IMR-90 (cell line): ENCODE measurements around the gene SPATC1L. TPM values are rescaled to one million over a fixed set of nuclear protein-coding genes. Genes with fewer than 3 reads are reported as not detected.
A peak's percentile ranks its signal among the peaks of the same experiment; 100 is the strongest.

Experiments used
- ATAC-seq: fragments of 200-7000 bp; cut with Tn5 transposase; 2 replicates; pipeline ENCODE4 v1.9.1; 2020; ENCODE audit warnings: low read depth, mild to moderate bottlenecking, moderate library complexity
- BruUV-seq: library from RNA; stranded (reverse); fragments of 400-500 nt; replicated peaks from 2 replicates; lab custom pipeline; 2021; lab: Mats Ljungman, UMichigan
- CTCF ChIA-PET: fragments of 300-600 bp; formaldehyde crosslinking; extraction: SDS; loops from one replicate; lab custom pipeline; 2021; ENCODE audit warnings: antibody characterized with exemption; lab: Yijun Ruan, JAX
- POLR2A ChIA-PET: fragments of 300-600 bp; sonication (Branson Sonifier 250); formaldehyde crosslinking; loops from one replicate; lab custom pipeline; 2022; ENCODE audit warnings: antibody characterized with exemption; ENCODE audit not compliant: unreplicated experiment; lab: Charles Lee
- DNase-seq: peaks from one replicate; pipeline ENCODE4 v3.0.0; 2013
- H2AFZ ChIP-seq: replicated peaks from 2 replicates; pipeline ENCODE3; 2013; ENCODE audit warnings: low read length, mild to moderate bottlenecking; ENCODE audit not compliant: poor library complexity
- H2AK5ac ChIP-seq: 2 replicates; pipeline ENCODE4 v1.6.1; 2013; ENCODE audit warnings: low read depth, low read length, inconsistent platforms
- H2AK9ac ChIP-seq: replicated peaks from 2 replicates; pipeline ENCODE3; 2013; ENCODE audit warnings: mild to moderate bottlenecking, low read depth, low read length, moderate library complexity; ENCODE audit not compliant: poor library complexity
- H2BK120ac ChIP-seq: 2 replicates; pipeline ENCODE4 v1.6.1; 2013; ENCODE audit warnings: low read depth, low read length, inconsistent platforms
- H2BK15ac ChIP-seq: 3 replicates; pipeline ENCODE4 v1.6.1; 2013; ENCODE audit warnings: low read depth, low read length, inconsistent platforms
- H2BK20ac ChIP-seq: 2 replicates; pipeline ENCODE4 v1.6.1; 2013; ENCODE audit warnings: low read depth, mild to moderate bottlenecking, inconsistent platforms, low read length, moderate library complexity
- H2BK5ac ChIP-seq: 2 replicates; pipeline ENCODE4 v1.6.1; 2013; ENCODE audit warnings: mild to moderate bottlenecking, low read depth, low read length, inconsistent platforms; ENCODE audit not compliant: poor library complexity, severe bottlenecking
- H3K14ac ChIP-seq: replicated peaks from 2 replicates; pipeline ENCODE4 v1.6.1; 2013; ENCODE audit warnings: low read depth, low read length, inconsistent platforms
- H3K18ac ChIP-seq: 2 replicates; pipeline ENCODE4 v1.6.1; 2013; ENCODE audit warnings: low read depth, low read length, control low read depth
- H3K23ac ChIP-seq: 2 replicates; pipeline ENCODE4 v1.6.1; 2013; ENCODE audit warnings: low read depth, low read length, inconsistent platforms
- H3K27ac ChIP-seq: 2 replicates; pipeline ENCODE4 v1.5.1; 2013; ENCODE audit warnings: mild to moderate bottlenecking, control low read depth, low read length; ENCODE audit not compliant: insufficient read depth
- H3K27me3 ChIP-seq: 2 replicates; pipeline ENCODE4 v1.6.1; 2013; ENCODE audit warnings: low read length; ENCODE audit not compliant: control insufficient read depth, insufficient read depth
- H3K36me3 ChIP-seq: 2 replicates; pipeline ENCODE4 v1.6.1; 2013; ENCODE audit warnings: low read length, mixed read lengths; ENCODE audit not compliant: control insufficient read depth, insufficient read depth
- H3K4ac ChIP-seq: 2 replicates; pipeline ENCODE4 v1.6.1; 2013; ENCODE audit warnings: low read depth, low read length, inconsistent platforms
- H3K4me1 ChIP-seq: 2 replicates; pipeline ENCODE4 v1.6.1; 2013; ENCODE audit warnings: low read length, mixed read lengths; ENCODE audit not compliant: control insufficient read depth, insufficient read depth
- H3K4me2 ChIP-seq: 2 replicates; pipeline ENCODE4 v1.6.1; 2013; ENCODE audit warnings: low read depth, mild to moderate bottlenecking, control low read depth, low read length, moderate library complexity
- H3K4me3 ChIP-seq: 2 replicates; pipeline ENCODE4 v1.5.1; 2013; ENCODE audit warnings: low read depth, mild to moderate bottlenecking, control low read depth, low read length, moderate library complexity; ENCODE audit not compliant: insufficient read depth
- H3K56ac ChIP-seq: 2 replicates; pipeline ENCODE4 v1.6.1; 2013; ENCODE audit warnings: low read length, inconsistent platforms; ENCODE audit not compliant: insufficient read depth; ENCODE audit errors: extremely low read depth
- H3K79me1 ChIP-seq, 2 experiments: 2 replicates each; pipeline ENCODE4 v1.6.1; 2013; ENCODE audit warnings: low read length in 2 of 2, inconsistent platforms in 1 of 2, low read depth in 1 of 2
- H3K9ac ChIP-seq: 2 replicates; pipeline ENCODE4 v1.6.1; 2013; ENCODE audit warnings: low read depth, low read length, control low read depth
- H3K9me1 ChIP-seq: 2 replicates; pipeline ENCODE4 v1.6.1; 2013; ENCODE audit warnings: low read length, inconsistent platforms; ENCODE audit not compliant: insufficient read depth
- H3K9me3 ChIP-seq: 2 replicates; pipeline ENCODE4 v1.6.1; 2013; ENCODE audit warnings: low read length; ENCODE audit not compliant: control insufficient read depth, insufficient read depth
- H4K20me1 ChIP-seq: 2 replicates; pipeline ENCODE4 v1.6.1; 2013; ENCODE audit warnings: low read length, inconsistent platforms; ENCODE audit not compliant: insufficient read depth
- H4K5ac ChIP-seq: 2 replicates; pipeline ENCODE4 v1.6.1; 2013; ENCODE audit warnings: mild to moderate bottlenecking, low read depth, low read length, control low read depth
- H4K8ac ChIP-seq, 2 experiments: 2 replicates each; pipeline ENCODE4 v1.6.1; 2013; ENCODE audit warnings: low read depth in 2 of 2, low read length in 2 of 2, control low read depth in 1 of 2, inconsistent platforms in 1 of 2
- H4K91ac ChIP-seq: 2 replicates; pipeline ENCODE4 v1.6.1; 2013; ENCODE audit warnings: low read depth, low read length, inconsistent platforms; ENCODE audit not compliant: insufficient read depth
- BHLHE40 ChIP-seq: fragments of 150-350 bp; IDR thresholded peaks from 2 replicates; pipeline ENCODE4 v1.6.1; 2016; ENCODE audit warnings: mild to moderate bottlenecking, low read depth, low read length
- CEBPB ChIP-seq: IDR thresholded peaks from 2 replicates; pipeline ENCODE4 v1.6.1; 2012; ENCODE audit warnings: low read depth, low read length, improper control_type of control experiment
- CHD1 ChIP-seq: IDR thresholded peaks from 2 replicates; pipeline ENCODE4 v1.6.1; 2012; ENCODE audit warnings: low read depth, low read length, improper control_type of control experiment
- CTCF ChIP-seq: conservative IDR thresholded peaks from 2 replicates; pipeline ENCODE4 v1.5.1; 2012; ENCODE audit warnings: mild to moderate bottlenecking, low read depth, low read length, improper control_type of control experiment
- ELK1 ChIP-seq: fragments of 150-350 bp; IDR thresholded peaks from 2 replicates; pipeline ENCODE4 v1.6.1; 2016; ENCODE audit warnings: low read depth, mild to moderate bottlenecking, low read length, moderate library complexity, borderline replicate concordance
- FOS ChIP-seq: fragments of 150-350 bp; IDR thresholded peaks from 2 replicates; pipeline ENCODE4 v1.6.1; 2016; ENCODE audit warnings: low read depth, low read length
- MAFK ChIP-seq: IDR thresholded peaks from 2 replicates; pipeline ENCODE4 v1.6.1; 2012; ENCODE audit warnings: low read depth, low read length, improper control_type of control experiment
- MAZ ChIP-seq: IDR thresholded peaks from 2 replicates; pipeline ENCODE4 v1.6.1; 2012; ENCODE audit warnings: low read depth, mild to moderate bottlenecking, low read length, improper control_type of control experiment, moderate library complexity, borderline replicate concordance
- NFE2L2 ChIP-seq: fragments of 150-350 bp; IDR thresholded peaks from 2 replicates; pipeline ENCODE4 v1.6.1; 2016; ENCODE audit warnings: low read depth, mild to moderate bottlenecking, low read length
- POLR2A ChIP-seq: IDR thresholded peaks from 2 replicates; pipeline ENCODE4 v1.6.1; 2012; ENCODE audit warnings: mild to moderate bottlenecking, low read depth, low read length
- RAD21 ChIP-seq: IDR thresholded peaks from 2 replicates; pipeline ENCODE4 v1.6.1; 2012; ENCODE audit warnings: low read length, improper control_type of control experiment
- RCOR1 ChIP-seq: IDR thresholded peaks from 2 replicates; pipeline ENCODE4 v1.6.1; 2012; ENCODE audit warnings: mild to moderate bottlenecking, low read length, improper control_type of control experiment; ENCODE audit not compliant: insufficient replicate concordance
- SMC3 ChIP-seq: fragments of 150-350 bp; IDR thresholded peaks from 2 replicates; pipeline ENCODE4 v1.6.1; 2016; ENCODE audit warnings: low read depth, mild to moderate bottlenecking, antibody characterized with exemption, low read length, moderate library complexity
- WGBS, 2 experiments: methylation state at CpG; one replicate each; pipeline versions ENCODE4 v1.1.5 to v1.1.7; 2013; ENCODE audit warnings: missing lambda C conversion rate in 2 of 2; ENCODE audit not compliant: insufficient read length in 1 of 2; ENCODE audit errors: extremely low coverage in 2 of 2; 5-methylcytosine and 5-hydroxymethylcytosine counted together
- dilution Hi-C: fragments of 300-500 bp; cut with HindIII; formaldehyde crosslinking; loops from one replicate; pipeline ENCODE4 v1.14.3; 2018; ENCODE audit warnings: low sequenced_read_pairs; ENCODE audit not compliant: unreplicated experiment
- in situ Hi-C: fragments of 300-500 bp; cut with MboI; formaldehyde crosslinking; loops from 3 replicates; pipeline ENCODE4 v1.14.3; 2019; ENCODE audit warnings: low sequenced_read_pairs, inconsistent platforms, mixed read lengths
- intact Hi-C: fragments of 100-400 bp; cut with micrococcal nuclease; formaldehyde crosslinking; loops from 2 replicates; pipeline ENCODE4 v1.10.0; 2022
- polyA plus RNA-seq, 3 experiments: library from polyadenylated mRNA; depleted of rRNA; stranded (reverse); fragments of >200 nt; gene quantifications; 2 replicates each; pipeline ENCODE4 v1.2.3, GENCODE V29; 2012; ENCODE audit warnings: low replicate concordance in 1 of 3
- total RNA-seq: library from RNA; depleted of rRNA; stranded (reverse); fragments of >200 nt; gene quantifications from 2 replicates; pipeline ENCODE4 v1.2.3, GENCODE V29; 2012

SPATC1L gene
- total and polyA plus RNA-seq, 2 of the 4 experiments (the other 2 are of a cell fraction) = 3.8 to 17.2 TPM

GRCh38 chr21:46194374-46195334, 10.4 kb upstream of the SPATC1L start (continued):
- TF ChIP-seq NFE2L2 = no peak

- no peak overlapping the region for H3K4ac ChIP-seq
- peaks cover 41% of the 10 kb centered on the region for H3K36me3 ChIP-seq
- H3K23ac ChIP-seq = no peak overlapping the region
- no peak overlapping the region for H2BK15ac ChIP-seq
- dilution Hi-C loops (no loop called here), in situ Hi-C loops (no loop called here), intact Hi-C loops (no loop called here)
- H3K4me3 ChIP-seq = no peak overlapping the region
- CTCF ChIA-PET = no interaction called here
- H4K91ac ChIP-seq = no peak overlapping the region
- H3K18ac ChIP-seq = no peak overlapping the region
- no peak overlapping the region for H2AK9ac ChIP-seq
- DNase-seq (no peak), ATAC-seq (no peak)
- no peak overlapping the region for H2BK20ac ChIP-seq
- no TSS peak for BruUV-seq
- H3K4me1 ChIP-seq = peaks cover 19% of the 10 kb centered on the region
- H3K9me1 ChIP-seq = peaks cover 21% of the 10 kb centered on the region
- no peak overlapping the region for H3K56ac ChIP-seq
- WGBS, 2 experiments = 96% methylated on average over 6 of the region's 10 CpGs; no CpG with 5 or more reads in 1 of the 2 experiments
- H2AK5ac ChIP-seq = no peak overlapping the region
- no peak overlapping the region for H4K8ac ChIP-seq
- H3K9me3 ChIP-seq = no peaks in the 10 kb centered on the region
- H3K79me1 ChIP-seq = no peaks in the 10 kb centered on the region
- H4K20me1 ChIP-seq = no peaks in the 10 kb centered on the region
- no peak overlapping the region for H3K9ac ChIP-seq
- no peak overlapping the region for H3K4me2 ChIP-seq
- no peak overlapping the region for H2BK5ac ChIP-seq
- no peak overlapping the region for H3K14ac ChIP-seq
- H3K27me3 ChIP-seq = no peaks in the 10 kb centered on the region
- no peak overlapping the region for H2BK120ac ChIP-seq
- peak overlapping the region; percentile 56 for H2AFZ ChIP-seq
- H3K27ac ChIP-seq = no peak overlapping the region
- H4K5ac ChIP-seq = no peak overlapping the region
- POLR2A ChIA-PET = no interaction called here
- TF ChIP-seq CTCF = no peak
- no peak for TF ChIP-seq MAZ
- TF ChIP-seq RCOR1 = no peak
- no peak for TF ChIP-seq NFE2L2
- TF ChIP-seq FOS = no peak
- TF ChIP-seq MAFK = no peak
- TF ChIP-seq BHLHE40 = no peak
- TF ChIP-seq CHD1 = no peak
- no peak for TF ChIP-seq RAD21
- TF ChIP-seq CEBPB = no peak
- no peak for TF ChIP-seq POLR2A
- no peak for TF ChIP-seq ELK1
- TF ChIP-seq SMC3 = no peak
Observed at GRCh38 chr21:46193829-46194373, 9.6 kb upstream of the SPATC1L start.
